Psoas muscle (tissue), 8 donors: ENCODE measurements around the gene TEK. TPM values are rescaled to one million over a fixed set of nuclear protein-coding genes. Genes with fewer than 3 reads are reported as not detected.
A peak's percentile ranks its signal among the peaks of the same experiment; 100 is the strongest.

ENCODE experiments used
- ATAC-seq, 4 donors: fragments of 200-7000 bp; cut with Tn5 transposase; one replicate each; pipeline ENCODE4 v1.9.1; 2020; ENCODE audit warnings: moderate library complexity in 3 of 4, mild to moderate bottlenecking in 2 of 4
- DNase-seq, 2 donors: peaks; one replicate each; pipeline ENCODE4 v3.0.0-alpha.2; 2020
- H3K27ac ChIP-seq: fragments of 200-600 bp; one replicate; pipeline ENCODE4 v1.8.0; 2022
- H3K27me3 ChIP-seq, 3 donors: fragments of 200-600 bp in 1 of 3; one replicate each; pipeline versions ENCODE4 v1.6.1 to v1.8.0; 2013 to 2022; ENCODE audit warnings: low read length in 2 of 3, mild to moderate bottlenecking in 2 of 3, moderate library complexity in 1 of 3; ENCODE audit not compliant: insufficient read depth in 3 of 3
- H3K36me3 ChIP-seq, 2 donors: fragments of 200-600 bp in 1 of 2; one replicate each; pipeline versions ENCODE4 v1.6.1 to v1.8.0; 2013 to 2022; ENCODE audit warnings: low read depth in 1 of 2, mild to moderate bottlenecking in 1 of 2, moderate library complexity in 1 of 2; ENCODE audit not compliant: insufficient read depth in 1 of 2
- H3K4me1 ChIP-seq: fragments of 200-600 bp; one replicate; pipeline ENCODE4 v1.8.0; 2022
- H3K4me3 ChIP-seq: fragments of 200-600 bp; one replicate; pipeline ENCODE4 v1.8.0; 2022; ENCODE audit warnings: mild to moderate bottlenecking
- H3K9me3 ChIP-seq: fragments of 200-600 bp; one replicate; pipeline ENCODE4 v1.8.0; 2022
- WGBS, 3 donors: extraction: QIAGEN DNeasy Blood & Tissue Kit; methylation state at CpG; one replicate each; pipeline versions ENCODE4 v1.1.6 to v1.1.7; 2013; 5-methylcytosine and 5-hydroxymethylcytosine counted together
- intact Hi-C, 2 donors: fragments of 100-400 bp; cut with DNase I; formaldehyde crosslinking; loops; one replicate each; pipeline versions ENCODE4 v1.11.0 to v1.14.2; 2022
- long read RNA-seq, 2 donors: library from polyadenylated mRNA; unstranded; transcript quantifications; one replicate each; pipeline ENCODE4 v2.0.0, GENCODE V29; 2021
- polyA plus RNA-seq, 3 donors: library from polyadenylated mRNA; stranded (reverse); fragments of 200-250 nt; gene quantifications; one replicate each; pipeline ENCODE4 v1.2.3, GENCODE V29; 2013
- total RNA-seq, 4 donors: library from RNA; stranded (reverse); fragmentation: NEBNext Ultra II Directional in 2 of 4; extraction: Animal tissue kit (Norgen Biotek cat#: 25700) in 2 of 4; gene quantifications; one replicate each; pipeline versions ENCODE4 v1.2.1 to v1.2.4, GENCODE V29; 2021 to 2023
- TF ChIP-seq, protein P1 (sequence below): fragments of 200-600 bp; IDR thresholded peaks from one replicate; pipeline ENCODE4 v1.8.0; 2022; ENCODE audit warnings: antibody characterized with exemption
- donor health status: healthy with polysubstance abuse.
- donor health status: DM: no; HTN: no; CAD: no; lungs with moderate emphysema.
- donor health status: Bipolar disorder and iron deficiency.
- donor health status: healthy.
- donor health status: DM: yes; HTN: yes; CAD: no.
- donor health status: DM: no; HTN: no; CAD: no.
- donor health status: DM: no; HTN: no; CAD: no.
- donor health status: DM: yes; HTN: yes; CAD: no.

Gene TEK
- total RNA-seq (10 to 100 TPM in 2 of 4 donors, 1 to 10 TPM in 2; 5.7 to 14.5 (median 9.1) TPM), polyA plus RNA-seq (1 to 10 TPM; 4.6 to 7.1 (median 4.9) TPM)
- long read RNA-seq, donor 1, partial matches to known transcripts: 4 of 6 reads
- long read RNA-seq, donor 1, other reads (novel, unspliced or antisense): 2 of 6 reads
- long read RNA-seq, donor 2, full-length matches to known transcripts: 1 of 6 reads
- long read RNA-seq, donor 2, partial matches to known transcripts: 2 of 6 reads
- long read RNA-seq, donor 2, other reads (novel, unspliced or antisense): 3 of 6 reads

DNA sequence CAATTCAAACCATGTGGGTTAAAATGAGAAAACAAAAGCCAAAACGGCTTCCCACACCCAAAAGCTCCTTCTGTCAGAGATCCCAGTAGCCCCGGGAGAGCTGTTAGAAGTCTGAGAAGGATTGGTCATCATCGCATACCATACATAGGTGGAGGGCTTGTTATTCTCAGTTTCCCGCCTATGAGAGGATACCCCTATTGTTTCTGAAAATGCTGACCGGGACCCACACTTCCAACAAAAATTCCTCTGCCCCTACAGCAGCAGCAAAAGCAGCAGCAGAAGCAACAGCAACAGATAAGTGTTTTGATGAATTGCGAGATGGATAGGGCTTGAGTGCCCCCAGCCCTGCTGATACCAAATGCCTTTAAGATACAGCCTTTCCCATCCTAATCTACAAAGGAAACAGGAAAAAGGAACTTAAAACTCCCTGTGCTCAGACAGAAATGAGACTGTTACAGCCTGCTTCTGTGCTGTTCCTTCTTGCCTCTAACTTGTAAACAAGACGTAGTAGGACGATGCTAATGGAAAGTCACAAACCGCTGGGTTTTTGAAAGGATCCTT lies at the start of gene TEK:
TEK (plus strand) TSS at position 245 of the 561 bp plus-strand sequence. CDS start 366 bp downstream, outside the sequence.
- peaks cover 0 to 3% (median 0%) of the 10 kb centered on the region in 3 donors for H3K27me3 ChIP-seq
- 32 to 42% (median 38%) methylated on average over 9 of the region's 9 CpGs for WGBS, 3 donors
- H3K4me1 ChIP-seq: no peaks in the 10 kb centered on the region
- intact Hi-C loops: no loop called here
- peak within 1 kb of the TSS; percentile 54 for H3K27ac ChIP-seq
- no peaks in the 10 kb centered on the region for H3K36me3 ChIP-seq
- peak in 1 of 4 donors; percentile 19 for ATAC-seq
- DNase-seq: no peak
- H3K4me3 ChIP-seq: peak within 1 kb of the TSS; percentile 57
- TF ChIP-seq, protein P1, sequence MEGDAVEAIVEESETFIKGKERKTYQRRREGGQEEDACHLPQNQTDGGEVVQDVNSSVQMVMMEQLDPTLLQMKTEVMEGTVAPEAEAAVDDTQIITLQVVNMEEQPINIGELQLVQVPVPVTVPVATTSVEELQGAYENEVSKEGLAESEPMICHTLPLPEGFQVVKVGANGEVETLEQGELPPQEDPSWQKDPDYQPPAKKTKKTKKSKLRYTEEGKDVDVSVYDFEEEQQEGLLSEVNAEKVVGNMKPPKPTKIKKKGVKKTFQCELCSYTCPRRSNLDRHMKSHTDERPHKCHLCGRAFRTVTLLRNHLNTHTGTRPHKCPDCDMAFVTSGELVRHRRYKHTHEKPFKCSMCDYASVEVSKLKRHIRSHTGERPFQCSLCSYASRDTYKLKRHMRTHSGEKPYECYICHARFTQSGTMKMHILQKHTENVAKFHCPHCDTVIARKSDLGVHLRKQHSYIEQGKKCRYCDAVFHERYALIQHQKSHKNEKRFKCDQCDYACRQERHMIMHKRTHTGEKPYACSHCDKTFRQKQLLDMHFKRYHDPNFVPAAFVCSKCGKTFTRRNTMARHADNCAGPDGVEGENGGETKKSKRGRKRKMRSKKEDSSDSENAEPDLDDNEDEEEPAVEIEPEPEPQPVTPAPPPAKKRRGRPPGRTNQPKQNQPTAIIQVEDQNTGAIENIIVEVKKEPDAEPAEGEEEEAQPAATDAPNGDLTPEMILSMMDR: no peak
- no peaks in the 10 kb centered on the region for H3K9me3 ChIP-seq

DNA sequence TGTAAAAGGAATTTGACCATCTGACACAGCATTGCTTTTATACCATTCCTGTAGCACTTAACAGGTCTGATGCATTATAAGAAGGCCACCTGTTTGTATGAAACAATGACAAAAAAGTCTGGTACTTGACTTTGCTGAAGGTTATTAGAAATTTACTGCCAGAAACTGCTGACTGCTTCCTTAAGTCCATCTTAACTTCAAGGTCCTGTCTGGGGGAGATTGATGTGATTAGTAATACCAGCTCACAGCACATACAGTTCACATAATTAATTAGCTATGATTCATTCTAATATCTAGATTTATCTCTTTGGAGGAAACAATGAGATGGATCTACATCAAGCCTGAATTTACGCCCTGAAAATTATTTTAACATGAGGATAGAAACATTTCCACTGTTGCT lies 49.6 kb upstream of the TEK start:
- 73 to 84% (median 78%) methylated on average over 1 of the region's 1 CpG for WGBS, 3 donors
- Histone ChIP-seq H3K27me3 (no peaks in the 10 kb centered on the region), H3K27ac (no peak overlapping the region), H3K4me3 (no peak overlapping the region), H3K9me3 (no peaks in the 10 kb centered on the region), H3K4me1 (no peaks in the 10 kb centered on the region), H3K36me3 (peaks cover 0 to 17% of the 10 kb centered on the region in 2 donors)
- TF ChIP-seq, protein P1: no peak
- ATAC-seq (no peak), DNase-seq (no peak)
- intact Hi-C loops: no loop called here

DNA sequence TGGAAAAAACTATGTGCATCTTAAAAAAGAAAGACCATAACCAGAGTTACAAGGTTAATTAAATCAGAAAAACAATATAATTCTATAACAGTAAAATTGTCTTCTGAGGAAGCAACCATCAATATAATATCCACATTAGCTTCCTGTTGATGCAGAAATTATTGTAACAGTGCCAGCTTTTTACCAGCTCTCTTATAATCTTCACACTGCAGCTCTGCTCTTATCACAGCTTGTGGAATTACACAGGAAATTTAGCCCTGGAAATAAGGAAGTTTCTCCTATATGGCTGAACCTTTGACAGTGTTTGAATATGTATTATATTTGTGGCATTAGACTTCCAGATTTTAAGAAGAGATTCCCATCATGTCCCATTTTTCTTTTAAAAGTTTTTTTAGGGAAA lies 49.1 kb upstream of the TEK start:
- Histone ChIP-seq H3K4me3 (no peak overlapping the region), H3K9me3 (no peaks in the 10 kb centered on the region), H3K27me3 (no peaks in the 10 kb centered on the region), H3K4me1 (no peaks in the 10 kb centered on the region), H3K36me3 (peaks cover 0 to 17% of the 10 kb centered on the region in 2 donors), H3K27ac (no peak overlapping the region)
- no peak for ATAC-seq
- TF ChIP-seq, protein P1: no peak
- DNase-seq: no peak
- intact Hi-C loops: no loop called here

DNA sequence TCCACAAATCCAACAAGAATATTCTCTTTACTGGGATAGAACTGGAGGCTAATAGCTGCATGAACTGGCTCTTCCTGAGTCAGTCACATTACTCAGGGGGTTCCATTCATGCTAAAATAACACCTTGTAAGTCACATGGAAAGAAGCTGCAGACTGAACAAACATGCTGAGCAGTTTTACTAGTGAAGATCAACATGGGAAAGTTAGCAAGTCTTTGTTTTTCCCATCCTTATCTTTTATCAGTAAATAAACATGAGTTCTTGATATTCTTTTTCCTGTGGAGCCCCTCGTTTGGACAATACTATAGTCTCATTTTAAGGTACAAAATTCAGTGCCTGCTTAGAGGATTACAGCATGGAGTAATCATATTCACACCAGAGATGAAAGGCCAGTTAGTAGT lies 43.7 kb upstream of the TEK start:
- Histone ChIP-seq H3K27me3 (no peaks in the 10 kb centered on the region), H3K27ac (no peak overlapping the region), H3K4me3 (no peak overlapping the region), H3K36me3 (peaks cover 0 to 3% of the 10 kb centered on the region in 2 donors), H3K9me3 (no peaks in the 10 kb centered on the region), H3K4me1 (no peaks in the 10 kb centered on the region)
- ATAC-seq (no peak), DNase-seq (no peak)
- WGBS, 3 donors: 56 to 77% (median 76%) methylated on average over 1 of the region's 1 CpG
- intact Hi-C loops: no loop called here
- TF ChIP-seq, protein P1: no peak
